GM21381 (cell line): ENCODE data around the gene MRI1.
"Not testable (repeated sequence)": the region's sequence is repeated elsewhere in the genome, so short reads cannot be mapped to it uniquely, and the experiment has no call there.

Experiments used
- ATAC-seq: cut with Tn5 transposase; IDR thresholded peaks from one replicate; pipeline ENCODE4 v1.9.1; 2021; ENCODE audit warnings: mild to moderate bottlenecking, moderate library complexity; ENCODE audit not compliant: unreplicated experiment

MRI1 gene

DNA sequence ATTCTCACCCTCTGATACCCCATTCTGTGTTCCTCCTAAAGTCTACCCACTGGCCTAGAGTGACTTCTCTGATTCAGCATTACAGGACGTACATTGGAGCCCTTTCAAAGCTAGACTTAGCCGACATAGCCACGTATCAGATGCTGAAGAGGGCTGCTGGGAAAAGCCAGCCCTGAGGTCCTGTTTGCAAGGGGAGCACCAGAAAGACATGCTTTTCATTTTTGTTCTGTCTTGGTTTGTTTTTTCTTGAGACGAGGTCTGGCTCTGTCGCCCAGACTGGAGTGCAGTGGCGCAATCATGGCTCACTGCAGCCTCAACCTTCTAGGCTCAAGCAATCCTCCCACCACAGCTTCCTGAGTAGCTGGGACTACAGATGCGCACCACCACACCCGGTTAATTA lies 24.7 kb downstream of the MRI1 start:
- ATAC-seq, result no peak

- ATAC-seq, result no peak
These were observed 26.0 kb downstream of the MRI1 start for GRCh38 chr19:13790354-13790753.

DNA sequence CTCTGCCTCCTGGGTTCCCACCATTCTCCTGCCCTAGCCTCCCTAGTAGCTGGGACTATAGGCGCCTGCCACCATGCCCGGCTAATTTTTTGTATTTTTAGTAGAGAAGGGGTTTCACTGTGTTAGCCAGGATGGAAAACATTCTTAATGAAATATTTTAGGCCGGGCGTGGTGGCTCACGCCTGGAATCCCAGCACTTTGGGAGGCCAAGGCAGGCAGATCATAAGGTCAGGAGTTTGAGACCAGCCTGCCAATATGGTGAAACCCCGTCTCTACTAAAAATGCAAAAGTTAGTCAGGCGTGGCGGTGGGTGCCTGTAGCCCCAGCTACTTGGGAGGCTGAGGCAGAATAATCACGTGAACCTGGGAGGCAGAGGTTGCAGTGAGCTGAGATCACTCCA lies 29.0 kb downstream of the MRI1 start:
- ATAC-seq, result not testable (repeated sequence)

- ATAC-seq, result no peak
These were observed 30.1 kb downstream of the MRI1 start for GRCh38 chr19:13794398-13794756.

DNA sequence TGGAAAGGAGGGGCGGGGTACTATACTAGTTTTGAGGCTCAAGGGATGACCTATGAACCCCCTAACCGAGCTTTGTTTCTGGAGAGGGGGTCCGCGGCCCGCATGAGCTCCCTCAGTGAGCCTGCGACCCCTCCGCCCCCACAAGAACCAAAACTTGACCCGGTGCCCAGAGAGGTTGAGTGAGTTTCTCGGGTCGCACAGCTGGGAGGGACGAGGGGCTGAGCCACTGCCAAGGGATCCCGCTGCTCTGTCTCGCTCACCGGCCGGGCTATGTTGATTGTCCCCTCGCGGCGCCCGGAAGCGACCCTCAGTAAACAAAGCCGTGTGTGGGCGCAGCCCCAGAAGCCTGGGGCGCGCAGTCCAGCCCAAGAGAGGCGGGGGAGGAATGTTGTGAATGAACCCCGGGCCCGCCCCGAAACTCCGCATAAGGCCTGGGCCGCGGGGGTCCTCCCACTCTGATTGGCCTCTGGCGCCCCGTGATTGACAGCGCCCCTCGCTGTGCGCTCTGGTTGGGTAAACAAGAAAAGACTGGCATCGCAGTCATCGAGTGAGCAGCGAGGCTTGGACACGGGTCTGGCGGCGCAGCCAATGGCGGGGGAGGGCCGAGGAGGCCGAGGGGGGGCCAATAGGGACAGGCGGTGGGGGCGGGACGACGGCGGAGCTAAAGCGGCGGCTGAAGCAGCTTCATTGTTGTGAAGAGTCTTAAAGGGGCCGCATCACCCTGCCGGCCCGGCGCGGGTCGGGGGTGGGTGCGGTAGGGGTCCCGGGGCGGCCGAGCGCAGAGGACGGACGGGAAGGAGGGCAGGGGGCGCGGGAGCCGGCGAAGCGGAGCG lies 30.7 kb downstream of the MRI1 start, which contains the start of gene ZSWIM4:
Gene ZSWIM4 (plus strand): TSS at position 687 of the 833 bp plus-strand sequence. CDS start 206 bp downstream, outside the sequence.
- ATAC-seq, result peak; percentile 90

- ATAC-seq, result peak; percentile 37
These were observed 31.4 kb downstream of the MRI1 start for GRCh38 chr19:13795595-13796300.

DNA sequence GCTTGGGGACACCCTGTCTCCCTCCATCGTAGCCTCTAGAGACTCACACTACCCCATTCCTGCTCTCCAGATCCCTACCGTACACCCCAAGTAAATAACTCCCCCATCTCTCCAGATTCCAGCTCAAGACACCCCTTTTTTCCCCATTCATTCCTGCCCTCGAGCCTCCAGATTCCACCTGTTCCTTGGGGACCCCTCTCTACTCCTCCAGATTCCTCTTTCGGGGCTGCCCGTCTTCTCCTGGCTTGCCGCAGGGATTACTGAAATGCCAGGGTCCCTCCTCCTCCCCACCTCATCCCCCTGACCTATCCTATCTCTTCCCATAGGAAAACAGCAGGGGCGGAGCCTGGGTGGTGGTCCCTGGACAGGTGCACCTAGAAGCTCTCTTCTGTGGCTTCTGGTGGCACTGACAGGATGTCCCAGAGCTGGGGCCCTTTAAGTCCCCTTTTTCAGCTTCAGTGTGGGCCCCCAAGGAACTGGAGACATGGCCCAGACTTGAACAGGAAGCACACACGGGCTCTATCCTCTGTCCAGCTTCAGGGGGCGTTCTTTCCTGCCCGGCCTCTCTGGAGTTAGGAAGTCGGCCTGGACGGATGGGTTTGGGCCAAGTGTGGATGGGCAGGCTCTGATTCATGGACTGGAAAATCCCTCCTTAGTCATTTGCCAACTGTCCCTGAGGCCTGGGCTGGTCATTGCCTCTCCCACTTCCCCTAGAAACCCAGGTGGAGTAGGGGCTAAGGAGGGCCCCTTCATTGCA lies 32.2 kb downstream of the MRI1 start:
- ATAC-seq, result no peak

- no peak for ATAC-seq
These were observed 32.7 kb downstream of the MRI1 start for GRCh38 chr19:13797058-13797440.

DNA sequence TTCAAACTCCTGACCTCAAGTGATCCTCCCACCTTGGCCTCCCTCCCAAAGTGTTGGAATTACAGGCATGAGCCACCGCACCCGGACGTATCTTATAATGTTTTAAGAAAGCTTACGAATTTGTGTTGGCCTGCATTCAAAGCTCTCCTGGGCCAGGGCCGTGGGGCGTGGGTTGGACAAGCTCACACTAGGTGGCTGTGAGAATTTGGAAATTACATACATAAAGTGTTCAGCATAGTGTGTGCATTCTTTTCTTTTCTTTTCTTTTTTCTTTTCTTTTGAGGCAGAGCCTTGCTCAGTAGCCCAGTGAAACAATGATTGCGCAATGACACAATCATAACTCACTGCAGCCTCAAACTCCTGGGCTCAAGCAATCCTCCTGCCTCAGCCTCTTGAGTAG lies 33.5 kb downstream of the MRI1 start:
- no peak for ATAC-seq

DNA sequence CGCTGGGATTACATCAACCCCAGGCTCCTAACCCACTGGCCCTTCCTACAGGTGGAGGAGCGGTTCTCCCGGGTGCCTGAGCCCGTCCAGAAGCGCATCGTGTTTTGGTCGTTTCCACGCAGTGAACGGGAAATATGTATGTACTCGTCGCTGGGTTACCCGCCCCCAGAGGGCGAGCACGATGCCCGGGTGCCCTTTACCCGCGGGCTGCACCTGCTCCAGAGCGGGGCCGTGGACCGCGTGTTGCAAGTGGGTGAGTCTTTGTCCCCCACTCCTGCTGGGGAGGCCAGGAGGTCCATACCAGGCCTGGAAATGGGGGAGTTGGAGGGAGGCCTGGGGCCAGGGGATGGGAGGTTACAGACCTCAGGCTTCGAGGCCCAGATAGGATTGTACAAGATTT lies 35.3 kb downstream of the MRI1 start:
- ATAC-seq, result no peak

GRCh38 chr19:13803038-13803437 lies 38.7 kb downstream of the MRI1 start:
- no peak for ATAC-seq

DNA sequence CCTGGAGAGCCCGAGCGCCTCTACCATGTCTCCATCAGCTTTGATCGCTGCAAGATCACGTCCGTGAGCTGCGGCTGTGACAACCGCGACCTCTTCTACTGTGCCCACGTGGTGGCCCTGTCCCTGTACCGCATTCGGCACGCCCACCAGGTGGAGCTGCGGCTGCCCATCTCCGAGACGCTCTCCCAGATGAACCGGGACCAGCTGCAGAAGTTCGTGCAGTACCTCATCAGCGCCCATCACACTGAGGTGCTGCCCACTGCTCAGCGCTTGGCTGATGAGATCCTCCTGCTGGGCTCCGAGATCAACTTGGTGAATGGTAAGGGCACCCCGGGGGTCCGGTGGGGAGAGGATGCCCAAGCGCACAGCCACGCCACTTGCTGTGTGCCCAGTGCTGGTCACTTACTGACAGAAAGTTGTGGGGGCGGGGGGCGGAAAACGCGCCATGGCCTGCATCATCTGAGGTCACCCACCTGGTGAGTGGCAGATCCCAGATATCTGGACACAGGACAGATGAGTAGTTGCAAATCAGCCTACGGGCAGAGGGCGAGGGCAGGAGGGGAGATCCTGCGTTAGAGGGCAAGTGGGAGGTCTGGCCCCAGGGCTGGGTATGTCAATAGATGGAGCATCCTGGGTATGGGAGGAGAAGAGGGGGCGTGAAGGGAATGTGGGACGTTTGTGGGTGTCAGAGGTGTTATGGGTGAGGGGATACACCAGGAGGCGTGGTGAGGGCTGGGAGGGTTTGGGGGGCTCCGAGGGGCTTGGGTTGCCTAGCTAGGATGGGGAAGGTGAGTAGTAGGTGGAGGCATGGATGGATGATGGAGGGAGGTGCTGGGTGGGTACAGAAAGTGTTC lies 40.7 kb downstream of the MRI1 start:
- ATAC-seq, result no peak

GRCh38 chr19:13806728-13807127 lies 42.4 kb downstream of the MRI1 start:
- no peak for ATAC-seq

DNA sequence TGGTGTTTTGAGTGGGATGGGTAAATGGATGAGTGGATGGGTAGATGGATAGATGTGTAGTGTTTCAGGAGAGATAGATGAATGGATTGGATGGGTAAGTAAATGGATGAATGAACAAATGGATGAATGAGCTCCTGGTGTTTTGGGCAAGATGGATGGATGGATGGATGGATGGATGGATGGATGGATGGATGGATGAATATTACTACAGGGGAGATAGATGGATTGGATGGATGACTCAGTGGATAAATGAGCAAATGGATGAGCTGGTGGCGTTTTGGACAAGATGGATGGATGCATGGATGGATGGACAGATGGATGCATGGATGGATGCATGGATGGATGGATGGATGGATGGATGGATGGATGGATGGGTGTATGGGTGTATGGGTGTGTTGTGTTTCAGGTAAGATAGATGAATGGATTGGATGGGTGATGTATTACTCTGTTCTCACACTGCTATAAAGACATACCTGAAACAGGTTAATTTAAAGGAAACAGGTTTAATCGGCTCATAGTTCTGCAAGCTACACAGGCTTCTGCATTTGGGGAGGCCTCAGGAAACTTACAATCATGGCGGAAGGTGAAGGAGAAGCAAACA lies 43.2 kb downstream of the MRI1 start:
- no peak for ATAC-seq

DNA sequence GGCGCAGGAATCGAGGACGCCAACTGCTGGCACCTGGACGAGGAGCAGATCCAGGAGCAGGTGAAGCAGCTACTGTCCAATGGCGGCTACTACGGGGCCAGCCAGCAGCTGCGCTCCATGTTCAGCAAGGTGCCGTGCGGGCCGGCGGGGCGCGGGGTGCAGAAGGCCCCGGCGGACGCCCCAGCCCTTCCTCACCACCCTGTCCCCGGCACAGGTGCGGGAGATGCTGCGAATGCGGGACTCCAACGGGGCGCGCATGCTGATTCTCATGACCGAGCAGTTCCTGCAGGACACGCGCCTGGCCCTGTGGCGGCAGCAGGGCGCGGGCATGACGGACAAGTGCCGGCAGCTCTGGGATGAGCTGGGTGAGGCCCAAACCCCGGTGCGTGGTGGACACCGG lies 44.5 kb downstream of the MRI1 start:
- no peak for ATAC-seq

GRCh38 chr19:13812544-13812943 lies 48.2 kb downstream of the MRI1 start:
- no peak for ATAC-seq

GRCh38 chr19:13813147-13813546 lies 48.8 kb downstream of the MRI1 start:
- no peak for ATAC-seq

DNA sequence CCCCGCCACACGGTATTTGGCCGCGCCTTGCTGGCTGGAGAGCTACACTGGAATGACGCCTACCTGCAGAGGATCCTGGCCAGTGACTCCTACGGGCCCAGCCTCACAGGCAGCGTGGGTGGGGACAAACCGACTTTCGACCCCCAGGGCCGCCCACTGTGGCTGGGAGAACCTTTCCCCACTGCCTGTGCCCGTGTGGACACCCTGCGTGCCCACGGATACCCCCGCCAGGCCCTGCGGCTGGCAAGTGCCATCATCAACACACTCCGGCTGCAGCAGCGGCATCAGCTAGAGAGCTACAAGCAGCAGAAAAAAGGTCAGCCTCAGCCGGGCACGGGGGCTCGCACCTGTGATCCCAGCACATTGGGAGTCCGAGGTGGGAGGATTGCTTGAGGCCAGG lies 50.2 kb downstream of the MRI1 start:
- no peak for ATAC-seq

- ATAC-seq, result no peak
These were observed 52.8 kb downstream of the MRI1 start for GRCh38 chr19:13817018-13817614.
